GM19438 (cell line): ENCODE results near the gene HERC5.
A peak's percentile ranks its signal among the peaks of the same experiment; 100 is the strongest.
"Not testable (repeated sequence)": the region's sequence is repeated elsewhere in the genome, so short reads cannot be mapped to it uniquely, and the experiment has no call there.

ENCODE experiments used
- ATAC-seq: cut with Tn5 transposase; IDR thresholded peaks from one replicate; pipeline ENCODE4 v1.9.1; 2021; ENCODE audit warnings: low read depth; ENCODE audit not compliant: unreplicated experiment

Gene HERC5

GRCh38 chr4:88447371-88448095 is 9.4 kb upstream of the HERC5 start:
- ATAC-seq: no peak

- not testable (repeated sequence) for ATAC-seq
These were observed 8.6 kb upstream of the HERC5 start for GRCh38 chr4:88448211-88448765.

DNA sequence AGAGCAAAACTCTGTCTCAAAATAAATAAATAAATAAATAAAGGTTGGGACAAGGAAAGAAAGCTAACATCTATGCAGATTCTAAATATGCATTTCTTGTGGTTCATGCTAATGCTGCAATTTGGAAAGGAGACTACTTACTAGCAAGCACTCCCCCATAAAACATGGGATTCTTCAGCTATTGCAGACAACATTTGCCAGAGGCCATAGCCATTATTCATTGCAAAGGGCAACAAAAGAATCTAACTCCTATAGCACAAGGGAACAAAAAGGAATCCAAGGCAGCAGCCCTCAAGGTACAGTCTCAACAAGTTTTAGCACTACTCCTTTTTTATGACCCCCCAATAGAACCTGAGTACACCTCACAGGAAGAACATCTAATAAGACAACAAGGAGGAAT is 8.0 kb upstream of the HERC5 start:
- ATAC-seq: no peak

DNA sequence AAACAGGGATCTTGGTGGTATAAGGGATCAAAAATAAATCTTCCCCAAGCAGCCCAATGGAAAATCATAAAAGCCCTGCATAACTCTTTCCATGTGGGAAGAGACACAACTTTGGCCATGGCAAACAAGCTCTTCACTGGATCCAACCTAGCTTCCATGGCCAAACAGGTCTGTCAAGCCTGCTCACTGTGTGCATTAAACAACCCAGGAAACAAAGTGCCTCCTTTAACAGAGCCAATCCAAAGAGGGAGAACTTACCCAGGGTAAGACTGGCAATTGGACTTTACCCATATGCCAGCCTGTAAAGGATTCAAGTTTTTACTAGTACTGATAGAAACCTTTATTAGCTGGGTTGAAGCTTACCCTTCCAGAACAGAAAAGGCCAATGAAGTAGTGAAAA is 7.6 kb upstream of the HERC5 start:
- no peak for ATAC-seq

DNA sequence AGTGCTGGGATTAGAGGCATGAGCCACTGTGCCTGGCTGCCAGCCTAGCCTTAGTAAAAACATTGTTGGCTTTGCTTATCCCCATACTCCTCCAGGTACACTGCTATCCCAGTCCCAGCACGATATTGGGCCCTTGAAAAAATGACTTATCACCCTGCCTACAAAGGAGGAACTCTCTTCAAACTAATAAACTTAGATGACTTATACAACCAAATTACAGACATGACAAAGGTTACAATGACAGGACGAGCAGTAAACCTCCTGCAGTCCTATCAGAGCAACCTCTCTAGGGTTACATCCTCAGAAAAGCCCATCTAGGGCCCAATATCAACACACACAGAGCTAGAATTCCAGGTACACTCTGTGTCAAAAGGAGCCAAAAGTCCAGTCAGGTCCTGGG is 5.7 kb upstream of the HERC5 start:
- ATAC-seq: no peak

GRCh38 chr4:88452912-88453311 is 4.0 kb upstream of the HERC5 start:
- no peak for ATAC-seq

- peak; percentile 40 for ATAC-seq
These were observed 586 bp downstream of the HERC5 start for GRCh38 chr4:88457307-88458103.

DNA sequence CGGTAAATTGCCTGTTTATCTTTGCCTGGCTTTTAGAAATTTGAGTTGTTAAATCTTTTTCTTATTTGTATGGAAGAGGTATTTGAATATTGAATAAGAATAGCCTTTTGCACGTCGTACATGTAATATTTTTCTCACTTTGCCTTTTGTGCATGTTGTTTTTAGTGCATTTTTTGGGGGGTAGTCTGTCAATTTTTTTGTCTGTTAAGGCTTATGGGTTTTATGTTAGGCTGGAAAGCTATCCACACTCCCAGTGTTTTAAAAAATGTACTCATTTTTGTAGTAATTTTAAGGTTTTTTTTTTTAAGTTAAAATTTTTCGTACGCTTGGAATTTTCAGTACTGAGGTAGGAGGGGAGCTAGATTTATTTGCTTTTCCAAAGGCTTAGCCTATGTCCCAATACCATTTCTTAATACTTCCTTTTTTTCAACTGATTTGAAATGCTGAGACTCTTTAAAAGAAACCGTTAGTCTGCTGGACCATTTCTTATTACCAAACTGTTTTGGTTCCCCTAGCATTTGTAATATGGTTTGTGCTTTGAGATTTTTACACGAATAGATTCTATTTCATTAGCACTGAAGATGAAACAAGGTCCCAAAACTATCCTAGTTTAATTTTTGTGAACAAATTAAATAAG is 1.3 kb downstream of the HERC5 start:
- no peak for ATAC-seq

DNA sequence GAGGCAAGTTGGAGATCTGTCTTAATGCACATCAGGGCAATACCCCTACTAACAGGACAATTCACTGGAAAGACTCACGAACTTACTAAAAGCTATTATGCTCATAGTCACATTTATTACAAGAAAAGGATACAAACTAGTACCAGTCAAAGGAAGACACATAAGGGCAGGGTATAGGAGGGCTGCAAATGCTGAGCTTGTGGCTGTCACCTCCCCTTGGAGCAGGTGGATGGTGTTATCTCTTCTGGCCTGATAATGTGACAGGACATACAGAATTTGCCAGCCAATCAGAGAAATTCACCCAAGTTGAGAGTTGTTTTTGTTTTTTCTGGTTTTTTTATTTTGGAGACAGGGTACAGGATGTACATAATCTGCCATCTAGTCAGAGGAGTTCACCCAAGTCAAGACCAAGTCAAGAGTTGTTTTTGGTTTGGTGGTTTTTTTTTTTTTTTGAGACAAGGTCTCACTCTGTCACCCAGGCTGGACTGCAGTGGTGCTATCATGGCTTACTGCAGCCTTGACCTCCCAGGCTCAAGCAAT is 8.8 kb downstream of the HERC5 start:
- ATAC-seq: no peak

DNA sequence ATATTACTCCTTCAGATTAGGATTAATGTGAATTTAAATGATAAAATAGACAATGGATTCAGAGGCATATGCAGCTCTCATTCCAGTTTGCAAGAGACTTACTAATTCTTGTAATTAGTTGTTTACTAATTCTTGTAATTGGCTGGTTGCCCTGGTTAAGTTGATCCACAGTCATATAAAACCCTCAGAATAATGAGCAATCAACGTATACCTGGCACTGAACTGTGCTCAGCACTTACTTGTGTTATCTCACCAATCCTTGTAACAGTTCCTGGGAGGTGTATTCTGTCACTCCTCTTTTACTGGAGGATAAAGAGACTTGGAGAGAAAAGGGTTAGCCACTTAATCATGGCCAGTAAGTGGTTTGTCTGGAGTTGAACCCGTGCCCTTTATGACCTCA is 10.5 kb downstream of the HERC5 start:
- no peak for ATAC-seq

- ATAC-seq: no peak
These were observed 20.4 kb downstream of the HERC5 start for GRCh38 chr4:88477229-88477860.

DNA sequence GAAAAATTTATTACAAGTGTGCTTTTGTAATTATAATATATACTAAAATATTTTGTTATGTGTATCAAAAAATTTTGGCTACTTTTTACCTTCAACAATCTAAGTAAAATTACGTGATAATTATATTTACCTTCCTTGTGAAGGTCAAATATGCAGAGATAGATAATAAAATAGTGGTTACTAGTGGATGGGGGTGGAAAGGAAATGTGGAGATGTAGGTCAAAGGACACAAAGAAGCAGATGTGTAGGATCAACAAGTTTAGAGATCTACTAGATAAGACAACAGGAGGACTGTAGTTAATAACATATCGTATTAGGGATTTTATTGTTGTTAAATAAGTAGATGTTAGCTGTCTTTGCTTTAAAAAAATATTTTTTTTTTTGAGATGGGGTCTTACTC is 21.3 kb downstream of the HERC5 start:
- ATAC-seq: no peak

- ATAC-seq: no peak
These were observed 24.6 kb downstream of the HERC5 start for GRCh38 chr4:88481537-88481936.

GRCh38 chr4:88489100-88489761 is 32.3 kb downstream of the HERC5 start:
- no peak for ATAC-seq

DNA sequence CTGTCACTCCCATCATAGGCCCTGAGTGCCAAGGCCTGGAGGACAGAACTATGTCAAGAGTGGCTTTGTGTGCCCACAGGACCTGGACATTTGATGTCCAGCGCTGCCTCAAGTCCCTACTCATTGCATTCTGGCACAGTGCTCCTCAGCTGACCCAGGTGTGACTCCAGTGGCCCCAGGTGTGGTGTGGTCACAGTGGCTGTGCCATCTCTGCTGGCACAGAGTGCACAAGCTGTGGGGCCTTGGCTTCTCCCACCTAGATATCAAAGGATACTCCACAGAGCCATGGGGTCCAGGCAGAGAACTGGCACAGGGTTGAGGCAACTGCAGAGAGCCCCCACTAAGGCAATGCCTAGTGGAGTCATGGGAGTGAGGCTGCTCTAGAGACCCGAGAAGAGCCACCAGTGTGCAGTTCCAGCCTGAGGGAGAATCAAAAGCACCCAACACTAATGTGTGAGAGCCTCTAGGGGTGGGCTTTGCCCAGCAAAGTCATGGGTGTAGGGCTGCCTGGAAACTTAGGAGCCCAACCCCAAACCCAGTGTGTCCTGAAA is 41.0 kb downstream of the HERC5 start:
- no peak for ATAC-seq

GRCh38 chr4:88503344-88503743 is 46.4 kb downstream of the HERC5 start:
- no peak for ATAC-seq

DNA sequence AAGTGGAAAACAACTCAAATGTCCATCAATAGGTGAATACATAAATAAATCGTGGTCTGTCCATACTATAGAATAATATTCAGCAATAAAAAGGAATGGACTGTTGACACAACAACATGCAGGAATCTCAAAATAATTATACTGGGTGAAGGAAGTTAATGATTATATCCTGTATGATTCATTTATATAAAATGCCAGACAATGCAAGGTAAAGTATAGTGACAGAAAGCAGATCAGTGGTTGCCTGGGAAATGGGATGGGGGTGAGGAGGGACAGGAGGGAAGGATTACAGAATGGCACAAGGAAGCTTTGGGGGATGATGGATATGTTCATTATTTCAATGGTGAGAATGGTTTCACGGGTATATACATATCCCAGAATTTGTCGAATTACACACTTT is 54.3 kb downstream of the HERC5 start:
- no peak for ATAC-seq

DNA sequence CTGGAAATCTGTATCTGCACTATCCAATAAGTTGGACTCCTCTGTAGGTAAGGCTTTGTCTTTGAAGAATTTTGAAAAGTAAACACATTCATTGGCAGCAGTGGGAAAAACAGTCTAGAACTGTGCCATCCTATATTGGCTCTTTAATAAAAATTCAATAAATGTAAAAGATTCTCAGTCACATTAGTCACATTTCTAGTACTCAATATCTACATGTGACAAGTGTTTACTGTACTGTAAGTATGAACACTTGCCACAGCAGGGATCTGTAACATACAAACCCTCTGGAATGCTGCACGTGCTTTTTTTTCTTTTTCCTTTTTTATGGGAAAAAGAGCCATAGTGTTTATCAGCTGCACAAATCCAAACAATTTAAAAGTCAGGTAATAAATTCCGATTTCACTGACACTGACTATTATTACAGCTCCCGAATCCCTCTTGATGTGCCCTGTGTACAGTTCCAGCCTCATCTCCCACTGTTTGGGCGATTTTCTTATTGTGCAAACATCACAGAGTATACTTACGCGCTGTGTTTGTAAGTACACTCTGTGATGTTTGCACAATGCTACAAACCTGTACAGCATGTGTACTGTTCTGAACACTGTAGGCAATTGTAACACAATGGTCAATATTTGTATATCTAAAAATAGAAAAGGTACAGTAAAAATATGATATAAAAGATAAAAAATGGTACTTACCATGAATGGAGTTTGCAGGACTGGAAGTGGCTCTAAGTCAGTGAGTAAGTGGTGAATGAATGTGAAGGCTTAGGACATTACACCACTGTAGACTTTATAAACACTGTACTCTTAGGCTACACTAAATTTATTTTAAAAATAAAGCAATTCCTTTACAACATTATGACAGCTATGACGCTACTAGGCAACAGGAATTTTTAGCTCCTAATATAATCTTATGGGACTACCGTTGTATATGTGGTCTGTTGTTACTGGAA is 57.9 kb downstream of the HERC5 start:
- no peak for ATAC-seq

GRCh38 chr4:88516746-88517145 is 59.8 kb downstream of the HERC5 start:
- ATAC-seq: no peak
